Measurements from ENCODE around the gene C1orf210. TPM values are rescaled to one million over a fixed set of nuclear protein-coding genes. Genes with fewer than 3 reads are reported as not detected.

The C1orf210 gene
- total RNA-seq, 2 donors from 2014 or later = 6.6 to 11.7 TPM

DNA sequence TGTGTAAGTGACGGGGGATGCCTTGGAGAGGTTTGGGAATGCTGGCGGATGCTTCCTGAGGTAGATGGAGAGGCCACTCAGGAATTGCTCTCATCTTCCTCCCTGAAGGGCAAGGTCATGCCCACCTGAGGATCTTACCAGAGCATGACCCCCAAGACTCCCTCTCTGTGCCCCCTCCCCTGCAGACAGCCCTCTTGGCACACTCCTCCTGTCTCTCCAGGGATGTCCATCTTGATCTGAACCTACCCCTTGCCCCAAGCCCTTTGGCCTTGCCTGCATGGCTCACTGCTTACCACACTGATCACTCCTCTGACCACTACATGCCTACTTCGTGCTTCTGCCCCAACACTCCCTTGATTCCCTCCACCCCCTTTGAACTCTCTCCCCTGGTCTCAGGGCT, 34.4 kb upstream of the C1orf210 start:
- 93 to 97% methylated on average over 2 to 3 of the region's 3 CpGs for WGBS, 2 donors
- H3K4me1 ChIP-seq = no peaks in the 10 kb centered on the region
- H3K36me3 ChIP-seq (replicated peaks in 1 of 2; ENCODE audit: insufficient read depth in 1 of 2, low read depth in 2 of 2) = no peaks in the 10 kb centered on the region
- DNase-seq (no peak), ATAC-seq (no peak)
- no peak overlapping the region for H3K4me3 ChIP-seq
- TF ChIP-seq POLR2A (IDR thresholded peaks at IDR 0.05) = no peak
- TF ChIP-seq, protein P1, sequence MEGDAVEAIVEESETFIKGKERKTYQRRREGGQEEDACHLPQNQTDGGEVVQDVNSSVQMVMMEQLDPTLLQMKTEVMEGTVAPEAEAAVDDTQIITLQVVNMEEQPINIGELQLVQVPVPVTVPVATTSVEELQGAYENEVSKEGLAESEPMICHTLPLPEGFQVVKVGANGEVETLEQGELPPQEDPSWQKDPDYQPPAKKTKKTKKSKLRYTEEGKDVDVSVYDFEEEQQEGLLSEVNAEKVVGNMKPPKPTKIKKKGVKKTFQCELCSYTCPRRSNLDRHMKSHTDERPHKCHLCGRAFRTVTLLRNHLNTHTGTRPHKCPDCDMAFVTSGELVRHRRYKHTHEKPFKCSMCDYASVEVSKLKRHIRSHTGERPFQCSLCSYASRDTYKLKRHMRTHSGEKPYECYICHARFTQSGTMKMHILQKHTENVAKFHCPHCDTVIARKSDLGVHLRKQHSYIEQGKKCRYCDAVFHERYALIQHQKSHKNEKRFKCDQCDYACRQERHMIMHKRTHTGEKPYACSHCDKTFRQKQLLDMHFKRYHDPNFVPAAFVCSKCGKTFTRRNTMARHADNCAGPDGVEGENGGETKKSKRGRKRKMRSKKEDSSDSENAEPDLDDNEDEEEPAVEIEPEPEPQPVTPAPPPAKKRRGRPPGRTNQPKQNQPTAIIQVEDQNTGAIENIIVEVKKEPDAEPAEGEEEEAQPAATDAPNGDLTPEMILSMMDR (IDR thresholded peaks at IDR 0.05) = no peak
- intact Hi-C loops (cut with DNase I) = no loop called here
- no peaks in the 10 kb centered on the region for H3K9me3 ChIP-seq
- no peaks in the 10 kb centered on the region for H3K27me3 ChIP-seq
- no peak overlapping the region for H3K27ac ChIP-seq

DNA sequence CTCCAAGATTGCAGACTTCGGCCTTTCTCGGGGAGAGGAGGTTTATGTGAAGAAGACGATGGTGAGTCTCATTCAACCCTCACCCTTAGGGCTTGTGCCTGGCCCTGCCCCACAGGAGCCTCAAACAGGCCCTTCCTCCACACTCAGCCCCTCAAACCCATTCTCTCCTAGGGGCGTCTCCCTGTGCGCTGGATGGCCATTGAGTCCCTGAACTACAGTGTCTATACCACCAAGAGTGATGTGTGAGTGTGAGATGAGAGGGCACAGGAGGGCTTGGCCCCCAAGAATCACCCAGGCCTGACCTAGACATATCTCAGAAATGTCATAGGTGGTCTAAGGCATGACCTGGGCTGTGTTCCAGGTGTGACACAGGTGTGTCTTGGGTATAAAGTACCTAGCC, 33.9 kb upstream of the C1orf210 start:
- H3K27ac ChIP-seq = no peak overlapping the region
- H3K4me3 ChIP-seq = no peak overlapping the region
- H3K9me3 ChIP-seq = no peaks in the 10 kb centered on the region
- H3K4me1 ChIP-seq = no peaks in the 10 kb centered on the region
- TF ChIP-seq POLR2A (IDR thresholded peaks at IDR 0.05) = no peak
- WGBS, 2 donors = 90 to 100% methylated on average over 5 of the region's 5 CpGs
- H3K36me3 ChIP-seq (replicated peaks in 1 of 2; ENCODE audit: insufficient read depth in 1 of 2, low read depth in 2 of 2) = no peaks in the 10 kb centered on the region
- no peak for ATAC-seq
- intact Hi-C loops (cut with DNase I) = no loop called here
- H3K27me3 ChIP-seq = no peaks in the 10 kb centered on the region
- no peak for DNase-seq

DNA sequence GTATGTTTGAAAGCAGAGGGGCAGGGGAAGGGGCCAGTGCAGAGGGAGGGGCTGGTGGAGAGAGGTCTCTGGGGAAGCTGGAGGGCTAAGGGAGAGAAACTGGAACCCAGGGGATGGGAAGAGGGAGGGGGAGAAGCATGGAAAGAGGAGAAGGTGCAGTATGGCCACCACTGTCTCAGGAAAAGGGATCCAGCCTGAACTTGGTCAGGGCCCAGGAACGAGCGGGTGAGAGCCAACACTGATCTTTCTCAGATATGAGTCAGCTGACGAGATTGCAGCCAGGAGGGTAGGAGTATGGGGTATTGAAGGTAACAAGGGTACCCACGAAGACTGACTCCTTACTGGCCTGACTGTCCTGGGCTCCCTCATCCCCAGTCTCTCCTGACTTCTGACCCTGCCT, 33.5 kb upstream of the C1orf210 start:
- H3K4me1 ChIP-seq = no peaks in the 10 kb centered on the region
- no peaks in the 10 kb centered on the region for H3K9me3 ChIP-seq
- H3K27me3 ChIP-seq = no peaks in the 10 kb centered on the region
- H3K27ac ChIP-seq = no peak overlapping the region
- intact Hi-C loops (cut with DNase I) = no loop called here
- no peaks in the 10 kb centered on the region for H3K36me3 ChIP-seq (replicated peaks in 1 of 2; ENCODE audit: insufficient read depth in 1 of 2, low read depth in 2 of 2)
- 86 to 90% methylated on average over 4 of the region's 4 CpGs for WGBS, 2 donors
- TF ChIP-seq POLR2A (IDR thresholded peaks at IDR 0.05) = no peak
- TF ChIP-seq, protein P1 (IDR thresholded peaks at IDR 0.05) = no peak
- no peak for ATAC-seq
- H3K4me3 ChIP-seq = no peak overlapping the region
- DNase-seq = no peak

DNA sequence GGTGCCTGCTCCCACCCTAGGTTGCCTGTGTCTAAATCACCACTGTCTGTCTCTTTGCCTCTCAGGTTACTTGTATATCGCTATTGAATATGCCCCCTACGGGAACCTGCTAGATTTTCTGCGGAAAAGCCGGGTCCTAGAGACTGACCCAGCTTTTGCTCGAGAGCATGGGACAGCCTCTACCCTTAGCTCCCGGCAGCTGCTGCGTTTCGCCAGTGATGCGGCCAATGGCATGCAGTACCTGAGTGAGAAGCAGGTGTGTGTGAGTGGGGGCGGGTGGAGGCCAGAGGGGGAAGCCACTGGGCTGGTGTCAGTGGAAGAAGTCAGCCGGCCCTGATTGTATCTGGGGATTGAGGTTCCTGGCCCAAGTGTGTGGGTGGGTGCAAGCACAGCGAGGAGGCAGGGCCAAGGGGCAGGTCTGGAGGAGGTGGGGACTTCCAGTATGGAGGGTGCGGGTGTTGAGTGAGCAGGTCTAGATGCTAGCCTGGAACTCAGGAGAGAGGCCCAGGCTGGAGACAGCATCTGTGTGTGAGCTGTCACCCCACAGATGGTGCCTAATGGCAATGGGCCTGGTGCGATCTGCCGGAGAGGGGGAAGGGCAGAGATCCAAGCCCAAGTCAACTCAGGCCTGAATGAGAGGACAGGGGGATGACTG, 32.6 kb upstream of the C1orf210 start:
- no peak overlapping the region for H3K4me3 ChIP-seq
- H3K4me1 ChIP-seq = no peaks in the 10 kb centered on the region
- H3K27ac ChIP-seq = no peak overlapping the region
- ATAC-seq (no peak), DNase-seq (no peak)
- WGBS, 2 donors = 86 to 88% methylated on average over 13 to 15 of the region's 15 CpGs
- TF ChIP-seq, protein P1 (IDR thresholded peaks at IDR 0.05) = no peak
- TF ChIP-seq POLR2A (IDR thresholded peaks at IDR 0.05) = no peak
- no peaks in the 10 kb centered on the region for H3K27me3 ChIP-seq
- intact Hi-C loops (cut with DNase I) = no loop called here
- no peaks in the 10 kb centered on the region for H3K36me3 ChIP-seq (replicated peaks in 1 of 2; ENCODE audit: insufficient read depth in 1 of 2, low read depth in 2 of 2)
- H3K9me3 ChIP-seq = no peaks in the 10 kb centered on the region

DNA sequence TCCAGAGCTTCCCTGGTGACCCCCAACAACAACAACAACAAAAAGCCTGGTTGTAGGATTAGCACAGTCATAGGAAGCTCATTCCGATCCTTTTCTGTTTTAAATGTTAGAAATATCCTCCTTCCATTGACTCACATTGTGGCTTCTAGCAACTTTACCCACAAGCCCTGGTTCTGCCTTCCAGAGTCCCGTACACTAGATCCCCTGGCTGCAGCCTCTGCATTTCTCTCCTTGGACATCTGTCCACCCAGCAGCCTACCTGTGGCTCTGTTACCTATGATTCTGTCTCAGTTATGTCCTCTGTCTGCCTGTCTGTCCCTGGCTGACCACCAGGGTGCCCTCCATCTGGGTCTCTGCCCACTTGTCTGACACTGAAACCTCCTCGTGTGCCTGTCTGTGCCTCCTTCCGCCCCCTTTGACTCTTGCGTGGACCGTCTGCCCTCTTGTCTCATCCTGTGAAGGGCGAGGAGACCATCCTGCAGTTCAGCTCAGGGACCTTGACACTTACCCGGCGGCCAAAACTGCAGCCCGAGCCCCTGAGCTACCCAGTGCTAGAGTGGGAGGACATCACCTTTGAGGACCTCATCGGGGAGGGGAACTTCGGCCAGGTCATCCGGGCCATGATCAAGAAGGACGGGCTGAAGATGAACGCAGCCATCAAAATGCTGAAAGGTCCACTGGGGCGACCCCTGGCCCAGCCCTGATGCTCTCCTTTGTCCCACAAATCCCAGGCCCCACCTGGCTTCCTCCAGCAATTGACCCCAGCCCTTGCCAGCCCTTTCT, 31.5 kb upstream of the C1orf210 start:
- TF ChIP-seq, protein P1 (IDR thresholded peaks at IDR 0.05) = no peak
- no peak for TF ChIP-seq POLR2A (IDR thresholded peaks at IDR 0.05)
- intact Hi-C loops (cut with DNase I) = no loop called here
- no peaks in the 10 kb centered on the region for H3K4me1 ChIP-seq
- DNase-seq = no peak
- no peak overlapping the region for H3K27ac ChIP-seq
- H3K27me3 ChIP-seq = no peaks in the 10 kb centered on the region
- no peaks in the 10 kb centered on the region for H3K36me3 ChIP-seq (replicated peaks in 1 of 2; ENCODE audit: insufficient read depth in 1 of 2, low read depth in 2 of 2)
- 83 to 84% methylated on average over 16 of the region's 16 CpGs for WGBS, 2 donors
- no peak for ATAC-seq
- H3K4me3 ChIP-seq = no peak overlapping the region
- no peaks in the 10 kb centered on the region for H3K9me3 ChIP-seq
